ENCODE data around the gene IRAK3.

DNA sequence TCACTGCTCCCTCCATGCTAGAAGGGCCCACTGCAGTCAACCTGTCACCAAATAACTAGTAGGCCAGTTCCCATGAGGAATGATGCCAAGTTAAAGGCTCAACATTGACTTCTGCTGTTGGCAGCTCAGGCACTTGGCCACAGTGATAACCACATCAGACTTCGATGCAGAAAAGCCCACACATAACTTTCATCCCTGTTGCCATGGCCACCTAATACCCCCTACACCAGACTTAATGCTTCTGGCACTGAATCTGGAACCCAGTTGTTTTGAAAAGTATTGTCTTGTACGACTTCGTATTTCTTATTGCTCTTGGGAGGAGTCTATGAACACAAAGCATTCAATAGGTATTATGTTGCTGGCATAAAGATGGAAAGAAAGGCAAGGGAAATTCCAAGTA, 69.0 kb downstream of the IRAK3 start:
- TF ChIP-seq, protein P1, sequence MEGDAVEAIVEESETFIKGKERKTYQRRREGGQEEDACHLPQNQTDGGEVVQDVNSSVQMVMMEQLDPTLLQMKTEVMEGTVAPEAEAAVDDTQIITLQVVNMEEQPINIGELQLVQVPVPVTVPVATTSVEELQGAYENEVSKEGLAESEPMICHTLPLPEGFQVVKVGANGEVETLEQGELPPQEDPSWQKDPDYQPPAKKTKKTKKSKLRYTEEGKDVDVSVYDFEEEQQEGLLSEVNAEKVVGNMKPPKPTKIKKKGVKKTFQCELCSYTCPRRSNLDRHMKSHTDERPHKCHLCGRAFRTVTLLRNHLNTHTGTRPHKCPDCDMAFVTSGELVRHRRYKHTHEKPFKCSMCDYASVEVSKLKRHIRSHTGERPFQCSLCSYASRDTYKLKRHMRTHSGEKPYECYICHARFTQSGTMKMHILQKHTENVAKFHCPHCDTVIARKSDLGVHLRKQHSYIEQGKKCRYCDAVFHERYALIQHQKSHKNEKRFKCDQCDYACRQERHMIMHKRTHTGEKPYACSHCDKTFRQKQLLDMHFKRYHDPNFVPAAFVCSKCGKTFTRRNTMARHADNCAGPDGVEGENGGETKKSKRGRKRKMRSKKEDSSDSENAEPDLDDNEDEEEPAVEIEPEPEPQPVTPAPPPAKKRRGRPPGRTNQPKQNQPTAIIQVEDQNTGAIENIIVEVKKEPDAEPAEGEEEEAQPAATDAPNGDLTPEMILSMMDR (IDR thresholded peaks at IDR 0.05) = no peak
- TF ChIP-seq, protein P2, sequence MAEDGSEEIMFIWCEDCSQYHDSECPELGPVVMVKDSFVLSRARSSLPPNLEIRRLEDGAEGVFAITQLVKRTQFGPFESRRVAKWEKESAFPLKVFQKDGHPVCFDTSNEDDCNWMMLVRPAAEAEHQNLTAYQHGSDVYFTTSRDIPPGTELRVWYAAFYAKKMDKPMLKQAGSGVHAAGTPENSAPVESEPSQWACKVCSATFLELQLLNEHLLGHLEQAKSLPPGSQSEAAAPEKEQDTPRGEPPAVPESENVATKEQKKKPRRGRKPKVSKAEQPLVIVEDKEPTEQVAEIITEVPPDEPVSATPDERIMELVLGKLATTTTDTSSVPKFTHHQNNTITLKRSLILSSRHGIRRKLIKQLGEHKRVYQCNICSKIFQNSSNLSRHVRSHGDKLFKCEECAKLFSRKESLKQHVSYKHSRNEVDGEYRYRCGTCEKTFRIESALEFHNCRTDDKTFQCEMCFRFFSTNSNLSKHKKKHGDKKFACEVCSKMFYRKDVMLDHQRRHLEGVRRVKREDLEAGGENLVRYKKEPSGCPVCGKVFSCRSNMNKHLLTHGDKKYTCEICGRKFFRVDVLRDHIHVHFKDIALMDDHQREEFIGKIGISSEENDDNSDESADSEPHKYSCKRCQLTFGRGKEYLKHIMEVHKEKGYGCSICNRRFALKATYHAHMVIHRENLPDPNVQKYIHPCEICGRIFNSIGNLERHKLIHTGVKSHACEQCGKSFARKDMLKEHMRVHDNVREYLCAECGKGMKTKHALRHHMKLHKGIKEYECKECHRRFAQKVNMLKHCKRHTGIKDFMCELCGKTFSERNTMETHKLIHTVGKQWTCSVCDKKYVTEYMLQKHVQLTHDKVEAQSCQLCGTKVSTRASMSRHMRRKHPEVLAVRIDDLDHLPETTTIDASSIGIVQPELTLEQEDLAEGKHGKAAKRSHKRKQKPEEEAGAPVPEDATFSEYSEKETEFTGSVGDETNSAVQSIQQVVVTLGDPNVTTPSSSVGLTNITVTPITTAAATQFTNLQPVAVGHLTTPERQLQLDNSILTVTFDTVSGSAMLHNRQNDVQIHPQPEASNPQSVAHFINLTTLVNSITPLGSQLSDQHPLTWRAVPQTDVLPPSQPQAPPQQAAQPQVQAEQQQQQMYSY (CRISPR knock-in tag; IDR thresholded peaks at IDR 0.05) = no peak
- TF ChIP-seq NR2C2 (CRISPR knock-in tag; IDR thresholded peaks at IDR 0.05) (no peak), ZNF121 (CRISPR knock-in tag; IDR thresholded peaks at IDR 0.05) (no peak)
